Loucy (cell line): ENCODE results near the gene ADAMTS19.

Source experiments
- EZH2phosphoT487 ChIP-seq: fragments of 200-600 bp; IDR thresholded peaks from 2 replicates; pipeline ENCODE4 v1.6.1; 2018; ENCODE audit warnings: antibody characterized with exemption, mild to moderate bottlenecking, moderate library complexity, borderline replicate concordance
- TF ChIP-seq, protein P1 (sequence below): fragments of 200-600 bp; sonication (generic); conservative IDR thresholded peaks from 2 replicates; pipeline ENCODE4 v1.5.1; 2014; ENCODE audit warnings: mild to moderate bottlenecking, antibody characterized with exemption, low read length

DNA sequence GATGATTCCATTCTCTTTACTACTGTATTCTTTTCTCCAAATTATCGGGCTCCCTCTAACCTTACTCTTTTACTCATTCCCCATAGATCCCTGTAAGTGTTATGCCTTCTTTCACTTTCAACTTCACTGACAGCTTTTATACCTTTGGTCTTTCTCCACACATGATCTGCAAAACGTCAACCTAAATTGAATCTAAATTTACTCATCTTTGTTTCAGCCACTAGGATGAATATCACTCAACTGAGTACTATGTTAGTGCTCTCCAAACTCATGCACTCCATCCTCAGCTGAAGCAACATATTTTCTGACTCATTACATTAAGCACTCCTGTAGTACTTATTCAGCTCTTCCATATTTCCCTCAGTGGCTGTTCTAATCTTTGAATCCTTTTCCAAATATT lies 133.4 kb downstream of the ADAMTS19 start:
- TF ChIP-seq, protein P1, sequence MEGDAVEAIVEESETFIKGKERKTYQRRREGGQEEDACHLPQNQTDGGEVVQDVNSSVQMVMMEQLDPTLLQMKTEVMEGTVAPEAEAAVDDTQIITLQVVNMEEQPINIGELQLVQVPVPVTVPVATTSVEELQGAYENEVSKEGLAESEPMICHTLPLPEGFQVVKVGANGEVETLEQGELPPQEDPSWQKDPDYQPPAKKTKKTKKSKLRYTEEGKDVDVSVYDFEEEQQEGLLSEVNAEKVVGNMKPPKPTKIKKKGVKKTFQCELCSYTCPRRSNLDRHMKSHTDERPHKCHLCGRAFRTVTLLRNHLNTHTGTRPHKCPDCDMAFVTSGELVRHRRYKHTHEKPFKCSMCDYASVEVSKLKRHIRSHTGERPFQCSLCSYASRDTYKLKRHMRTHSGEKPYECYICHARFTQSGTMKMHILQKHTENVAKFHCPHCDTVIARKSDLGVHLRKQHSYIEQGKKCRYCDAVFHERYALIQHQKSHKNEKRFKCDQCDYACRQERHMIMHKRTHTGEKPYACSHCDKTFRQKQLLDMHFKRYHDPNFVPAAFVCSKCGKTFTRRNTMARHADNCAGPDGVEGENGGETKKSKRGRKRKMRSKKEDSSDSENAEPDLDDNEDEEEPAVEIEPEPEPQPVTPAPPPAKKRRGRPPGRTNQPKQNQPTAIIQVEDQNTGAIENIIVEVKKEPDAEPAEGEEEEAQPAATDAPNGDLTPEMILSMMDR, result no peak
- no peak for TF ChIP-seq EZH2phosphoT487
